Activated naive CD8-positive, alpha-beta T cell treated with anti-CD3 and anti-CD28 coated beads for 36 hours (primary cell): ENCODE results near the gene NOS2. TPM values are rescaled to one million over a fixed set of nuclear protein-coding genes. Genes with fewer than 3 reads are reported as not detected.
A peak's percentile ranks its signal among the peaks of the same experiment; 100 is the strongest.

Experiments
- DNase-seq: peaks from one replicate; pipeline ENCODE4 v3.0.0; 2021
- H3K27ac Mint-ChIP-seq: one replicate; pipeline ENCODE4 v1.8.0; 2022; ENCODE audit warnings: mild to moderate bottlenecking, moderate library complexity, mixed read lengths
- H3K27me3 Mint-ChIP-seq: one replicate; pipeline ENCODE4 v1.8.0; 2022; ENCODE audit warnings: mild to moderate bottlenecking, mixed read lengths
- H3K36me3 Mint-ChIP-seq: one replicate; pipeline ENCODE4 v1.8.0; 2021; ENCODE audit warnings: mild to moderate bottlenecking, mixed read lengths
- H3K4me1 Mint-ChIP-seq: one replicate; pipeline ENCODE4 v1.8.0; 2021; ENCODE audit warnings: mixed read lengths
- H3K4me3 Mint-ChIP-seq: one replicate; pipeline ENCODE4 v1.8.0; 2022; ENCODE audit warnings: mild to moderate bottlenecking, moderate library complexity, mixed read lengths
- H3K9me3 Mint-ChIP-seq: one replicate; pipeline ENCODE4 v1.8.0; 2022; ENCODE audit warnings: mixed read lengths
- total RNA-seq, 2 experiments: library from RNA; stranded (reverse); gene quantifications; one replicate each; pipeline ENCODE4 v1.2.3, GENCODE V29; 2021

NOS2 gene
- total RNA-seq, 2 experiments from 2014 or later, result 0.10 TPM; not detected in 1

GRCh38 chr17:27807567-27808470 lies 7.5 kb upstream of the NOS2 start:
- H3K27ac Mint-ChIP-seq, result peak overlapping the region; percentile 94
- DNase-seq, result peak; percentile 66
- no peaks in the 10 kb centered on the region for H3K27me3 Mint-ChIP-seq
- peaks cover 3% of the 10 kb centered on the region for H3K36me3 Mint-ChIP-seq
- H3K4me1 Mint-ChIP-seq, result peaks cover 49% of the 10 kb centered on the region
- H3K9me3 Mint-ChIP-seq, result peaks cover 5% of the 10 kb centered on the region
- H3K4me3 Mint-ChIP-seq, result peak overlapping the region; percentile 64

- peak overlapping the region; percentile 92 for H3K27ac Mint-ChIP-seq
- peaks cover 5% of the 10 kb centered on the region for H3K9me3 Mint-ChIP-seq
- peak; percentile 77 for DNase-seq
- H3K36me3 Mint-ChIP-seq, result peaks cover 3% of the 10 kb centered on the region
- peaks cover 44% of the 10 kb centered on the region for H3K4me1 Mint-ChIP-seq
- peak overlapping the region; percentile 56 for H3K4me3 Mint-ChIP-seq
- H3K27me3 Mint-ChIP-seq, result no peaks in the 10 kb centered on the region
Observed at GRCh38 chr17:27805520-27806146, 5.3 kb upstream of the NOS2 start.

- H3K9me3 Mint-ChIP-seq, result no peaks in the 10 kb centered on the region
- no peak overlapping the region for H3K27ac Mint-ChIP-seq
- no peak for DNase-seq
- no peak overlapping the region for H3K4me3 Mint-ChIP-seq
- H3K4me1 Mint-ChIP-seq, result peaks cover 29% of the 10 kb centered on the region
- H3K36me3 Mint-ChIP-seq, result no peaks in the 10 kb centered on the region
- no peaks in the 10 kb centered on the region for H3K27me3 Mint-ChIP-seq
Observed at GRCh38 chr17:27804113-27804512, 3.8 kb upstream of the NOS2 start.

GRCh38 chr17:27802962-27803680 lies 2.8 kb upstream of the NOS2 start:
- H3K4me1 Mint-ChIP-seq, result peaks cover 20% of the 10 kb centered on the region
- no peak overlapping the region for H3K27ac Mint-ChIP-seq
- H3K9me3 Mint-ChIP-seq, result no peaks in the 10 kb centered on the region
- DNase-seq, result no peak
- no peaks in the 10 kb centered on the region for H3K27me3 Mint-ChIP-seq
- no peak overlapping the region for H3K4me3 Mint-ChIP-seq
- H3K36me3 Mint-ChIP-seq, result no peaks in the 10 kb centered on the region

- no peak overlapping the region for H3K4me3 Mint-ChIP-seq
- H3K9me3 Mint-ChIP-seq, result no peaks in the 10 kb centered on the region
- H3K4me1 Mint-ChIP-seq, result peaks cover 13% of the 10 kb centered on the region
- H3K27ac Mint-ChIP-seq, result no peak overlapping the region
- peaks cover 3% of the 10 kb centered on the region for H3K27me3 Mint-ChIP-seq
- DNase-seq, result no peak
- no peaks in the 10 kb centered on the region for H3K36me3 Mint-ChIP-seq
Observed at GRCh38 chr17:27802033-27802432, 1.7 kb upstream of the NOS2 start.

GRCh38 chr17:27798376-27798775 lies 2.0 kb downstream of the NOS2 start:
- H3K36me3 Mint-ChIP-seq, result no peaks in the 10 kb centered on the region
- no peak overlapping the region for H3K4me3 Mint-ChIP-seq
- H3K4me1 Mint-ChIP-seq, result peaks cover 2% of the 10 kb centered on the region
- peaks cover 35% of the 10 kb centered on the region for H3K27me3 Mint-ChIP-seq
- H3K27ac Mint-ChIP-seq, result no peak overlapping the region
- H3K9me3 Mint-ChIP-seq, result no peaks in the 10 kb centered on the region
- DNase-seq, result no peak

GRCh38 chr17:27797390-27798091 lies 2.8 kb downstream of the NOS2 start:
- H3K36me3 Mint-ChIP-seq, result no peaks in the 10 kb centered on the region
- peaks cover 37% of the 10 kb centered on the region for H3K27me3 Mint-ChIP-seq
- H3K27ac Mint-ChIP-seq, result no peak overlapping the region
- H3K4me3 Mint-ChIP-seq, result no peak overlapping the region
- H3K9me3 Mint-ChIP-seq, result no peaks in the 10 kb centered on the region
- no peak for DNase-seq
- peaks cover 2% of the 10 kb centered on the region for H3K4me1 Mint-ChIP-seq

GRCh38 chr17:27793906-27794569 lies 6.3 kb downstream of the NOS2 start:
- H3K4me1 Mint-ChIP-seq, result peaks cover 2% of the 10 kb centered on the region
- H3K27me3 Mint-ChIP-seq, result peaks cover 61% of the 10 kb centered on the region
- H3K36me3 Mint-ChIP-seq, result no peaks in the 10 kb centered on the region
- H3K9me3 Mint-ChIP-seq, result no peaks in the 10 kb centered on the region
- H3K4me3 Mint-ChIP-seq, result peak overlapping the region; percentile 19
- DNase-seq, result no peak
- H3K27ac Mint-ChIP-seq, result no peak overlapping the region

GRCh38 chr17:27793168-27793905 lies 7.0 kb downstream of the NOS2 start:
- DNase-seq, result peak; percentile 43
- Mint-ChIP-seq H3K9me3 (no peaks in the 10 kb centered on the region), H3K27ac (no peak overlapping the region), H3K36me3 (no peaks in the 10 kb centered on the region), H3K4me3 (peak overlapping the region; percentile 19), H3K4me1 (peaks cover 2% of the 10 kb centered on the region), H3K27me3 (peaks cover 61% of the 10 kb centered on the region)

GRCh38 chr17:27792095-27792494 lies 8.2 kb downstream of the NOS2 start:
- H3K4me1 Mint-ChIP-seq, result peaks cover 2% of the 10 kb centered on the region
- no peak overlapping the region for H3K4me3 Mint-ChIP-seq
- H3K27ac Mint-ChIP-seq, result no peak overlapping the region

GRCh38 chr17:27788919-27789318 lies 11.4 kb downstream of the NOS2 start:
- Mint-ChIP-seq H3K4me3 (no peak overlapping the region), H3K27me3 (peaks cover 29% of the 10 kb centered on the region), H3K27ac (no peak overlapping the region)

More at GRCh38 chr17:27792095-27792494, 8.2 kb downstream of the NOS2 start:
- Mint-ChIP-seq H3K36me3 (no peaks in the 10 kb centered on the region), H3K27me3 (peaks cover 59% of the 10 kb centered on the region), H3K9me3 (no peaks in the 10 kb centered on the region)
- no peak for DNase-seq

GRCh38 chr17:27783440-27784350 lies 16.6 kb downstream of the NOS2 start:
- no peaks in the 10 kb centered on the region for H3K36me3 Mint-ChIP-seq

More at GRCh38 chr17:27788919-27789318, 11.4 kb downstream of the NOS2 start:
- Mint-ChIP-seq H3K36me3 (no peaks in the 10 kb centered on the region), H3K9me3 (no peaks in the 10 kb centered on the region), H3K4me1 (peaks cover under 1% of the 10 kb centered on the region)
- no peak for DNase-seq

GRCh38 chr17:27782791-27783206 lies 17.5 kb downstream of the NOS2 start:
- Mint-ChIP-seq H3K36me3 (no peaks in the 10 kb centered on the region), H3K4me3 (no peak overlapping the region), H3K27me3 (no peaks in the 10 kb centered on the region), H3K9me3 (no peaks in the 10 kb centered on the region), H3K27ac (no peak overlapping the region), H3K4me1 (peaks cover 2% of the 10 kb centered on the region)
- DNase-seq, result no peak

More at GRCh38 chr17:27783440-27784350, 16.6 kb downstream of the NOS2 start:
- Mint-ChIP-seq H3K27ac (no peak overlapping the region), H3K4me1 (no peaks in the 10 kb centered on the region), H3K27me3 (no peaks in the 10 kb centered on the region), H3K9me3 (no peaks in the 10 kb centered on the region), H3K4me3 (no peak overlapping the region)
- DNase-seq, result no peak
